Measurements from ENCODE around the gene RBP7. TPM values are rescaled to one million over a fixed set of nuclear protein-coding genes. Genes with fewer than 3 reads are reported as not detected.
"Not testable (repeated sequence)": the region's sequence is repeated elsewhere in the genome, so short reads cannot be mapped to it uniquely, and the experiment has no call there.

Gene RBP7
- total RNA-seq, 2 experiments from 2014 or later: not detected

DNA sequence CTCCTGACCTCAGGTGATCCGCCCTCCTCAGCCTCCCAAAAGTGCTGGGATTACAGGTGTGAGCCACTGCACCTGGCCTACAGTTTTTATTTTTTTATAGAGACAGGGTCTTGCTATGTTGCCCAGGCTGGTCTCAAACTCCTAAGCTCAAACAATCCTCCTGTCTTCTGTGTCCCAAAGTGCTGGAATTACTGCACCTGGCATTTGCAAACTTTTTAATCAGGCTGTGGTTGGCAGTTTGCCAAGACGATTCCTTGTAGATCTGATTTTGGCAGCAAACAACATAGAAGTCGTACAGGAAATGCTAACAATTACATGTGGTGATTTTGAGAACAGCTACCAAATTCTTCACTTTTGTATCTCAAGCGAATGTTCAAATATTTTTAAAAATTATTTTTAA, 10.1 kb downstream of the RBP7 start:
- Mint-ChIP-seq H3K4me3 (no peak overlapping the region), H3K4me1 (no peaks in the 10 kb centered on the region), H3K9me3 (no peaks in the 10 kb centered on the region), H3K27ac (no peak overlapping the region), H3K27me3 (peaks cover 3% of the 10 kb centered on the region), H3K36me3 (ENCODE audit: low read depth) (no peaks in the 10 kb centered on the region)
- ChIA-PET POLR2A (no interaction called here), CTCF (no interaction called here)
- DNase-seq: no peak

- peaks cover 2% of the 10 kb centered on the region for H3K4me1 Mint-ChIP-seq
- H3K27ac Mint-ChIP-seq: no peak overlapping the region
- no peak for DNase-seq
- no peak overlapping the region for H3K4me3 Mint-ChIP-seq
- ChIA-PET POLR2A (no interaction called here), CTCF (interaction anchor here (0.6 to 1.0 kb wide), 2 partner anchors 9 to 11 kb away, joined by 3 to 4 read pairs; no protein-coding TSS in a partner anchor)
- H3K27me3 Mint-ChIP-seq: peaks cover 2% of the 10 kb centered on the region
- H3K36me3 Mint-ChIP-seq (ENCODE audit: low read depth): no peaks in the 10 kb centered on the region
- no peaks in the 10 kb centered on the region for H3K9me3 Mint-ChIP-seq
Observed at GRCh38 chr1:10014016-10014415, 17.0 kb downstream of the RBP7 start.

DNA sequence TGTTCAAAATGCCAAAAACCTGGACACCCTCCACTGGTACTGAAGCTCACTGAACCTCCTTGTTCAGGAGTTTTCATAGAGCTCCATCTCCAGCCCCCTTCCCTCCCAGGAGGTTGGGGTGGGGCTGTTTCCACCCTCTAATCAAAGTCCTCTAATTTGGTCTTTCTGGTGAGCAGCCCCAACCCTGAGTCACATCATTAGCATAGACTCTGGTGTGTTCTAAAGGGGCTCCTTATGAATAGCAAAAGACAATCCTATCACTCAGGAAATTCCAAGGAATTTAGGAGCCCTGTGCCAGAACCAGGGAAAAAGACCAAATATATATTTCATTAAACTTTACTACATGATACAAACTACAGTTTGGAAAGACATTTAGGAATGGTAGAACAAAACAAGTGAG, 22.5 kb downstream of the RBP7 start:
- no peaks in the 10 kb centered on the region for H3K9me3 Mint-ChIP-seq
- H3K4me3 Mint-ChIP-seq: no peak overlapping the region
- H3K4me1 Mint-ChIP-seq: peaks cover 2% of the 10 kb centered on the region
- POLR2A ChIA-PET: no interaction called here
- H3K27ac Mint-ChIP-seq: no peak overlapping the region
- H3K36me3 Mint-ChIP-seq (ENCODE audit: low read depth): no peaks in the 10 kb centered on the region
- CTCF ChIA-PET: no interaction called here
- DNase-seq: no peak
- H3K27me3 Mint-ChIP-seq: peaks cover 2% of the 10 kb centered on the region

DNA sequence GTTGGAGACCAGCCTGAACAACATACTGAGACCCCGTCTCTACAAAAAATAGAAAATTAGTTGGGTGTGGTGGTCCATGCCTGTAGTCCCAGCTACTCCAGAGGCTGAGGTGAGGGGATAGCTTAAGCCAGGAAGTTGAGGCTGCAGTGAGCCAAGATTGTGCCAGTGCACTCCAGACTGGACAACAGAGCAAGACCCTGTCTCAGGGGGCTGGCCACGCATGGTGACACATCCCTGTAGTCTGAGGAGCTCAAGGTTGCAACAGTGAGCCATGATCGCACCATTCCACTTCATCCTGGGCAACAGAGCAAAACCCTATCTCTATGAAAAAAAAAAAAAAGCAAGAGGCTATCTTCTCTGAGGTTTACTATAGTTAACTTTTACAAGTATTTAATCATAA, 23.1 kb downstream of the RBP7 start:
- Mint-ChIP-seq H3K9me3 (no peaks in the 10 kb centered on the region), H3K4me3 (no peak overlapping the region), H3K27me3 (peaks cover 2% of the 10 kb centered on the region)

GRCh38 chr1:10020678-10021077, 23.6 kb downstream of the RBP7 start:
- DNase-seq; H3K4me3 Mint-ChIP-seq; H3K27me3 Mint-ChIP-seq; H3K36me3 Mint-ChIP-seq (ENCODE audit: low read depth); H3K27ac Mint-ChIP-seq; H3K9me3 Mint-ChIP-seq; H3K4me1 Mint-ChIP-seq; POLR2A ChIA-PET: not testable (repeated sequence)
- CTCF ChIA-PET: interaction anchor here (0.6 kb wide), 2 partner anchors 229 to 307 kb away, joined by 3 to 4 read pairs; no protein-coding TSS in a partner anchor

More for the DNA sequence above, 23.1 kb downstream of the RBP7 start:
- Mint-ChIP-seq H3K36me3 (ENCODE audit: low read depth) (no peaks in the 10 kb centered on the region), H3K27ac (no peak overlapping the region), H3K4me1 (peaks cover 2% of the 10 kb centered on the region)
- no peak for DNase-seq
- CTCF ChIA-PET: no interaction called here
- POLR2A ChIA-PET: no interaction called here

- H3K27ac Mint-ChIP-seq; H3K27me3 Mint-ChIP-seq; H3K4me3 Mint-ChIP-seq; CTCF ChIA-PET; H3K4me1 Mint-ChIP-seq; DNase-seq; H3K36me3 Mint-ChIP-seq (ENCODE audit: low read depth); POLR2A ChIA-PET; H3K9me3 Mint-ChIP-seq: not testable (repeated sequence)
Observed at GRCh38 chr1:10021992-10022391, 25.0 kb downstream of the RBP7 start.

GRCh38 chr1:10022656-10023055, 25.6 kb downstream of the RBP7 start:
- Mint-ChIP-seq H3K27ac (no peak overlapping the region), H3K36me3 (ENCODE audit: low read depth) (no peaks in the 10 kb centered on the region), H3K4me1 (peaks cover 2% of the 10 kb centered on the region), H3K9me3 (no peaks in the 10 kb centered on the region), H3K4me3 (no peak overlapping the region), H3K27me3 (no peaks in the 10 kb centered on the region)
- no peak for DNase-seq
- CTCF ChIA-PET: no interaction called here
- POLR2A ChIA-PET: no interaction called here

DNA sequence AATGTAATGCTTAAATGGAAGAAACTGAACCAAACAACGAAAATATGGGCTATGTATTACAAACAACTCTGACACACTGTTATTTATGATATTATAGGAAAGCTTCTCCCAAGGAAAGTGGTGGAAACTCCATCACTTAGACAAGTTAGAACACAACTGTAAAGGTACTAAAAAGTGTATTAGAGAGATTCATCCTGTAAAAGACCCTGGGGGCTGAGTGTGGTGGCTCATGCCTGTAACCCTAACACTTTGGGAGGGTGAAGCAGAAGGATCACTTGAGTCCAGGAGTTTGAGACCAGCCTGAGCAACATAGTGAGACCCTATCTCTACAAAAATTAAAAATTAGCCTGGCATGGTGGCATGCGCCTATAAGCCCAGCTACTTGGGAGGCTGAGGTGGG, 28.3 kb downstream of the RBP7 start:
- ChIA-PET POLR2A (no interaction called here), CTCF (interaction anchor here (0.7 kb wide), 1 partner anchor 12 kb away, joined by 3 read pairs; no protein-coding TSS in a partner anchor)
- DNase-seq: no peak
- Mint-ChIP-seq H3K27me3 (no peaks in the 10 kb centered on the region), H3K27ac (no peak overlapping the region), H3K4me1 (no peaks in the 10 kb centered on the region), H3K4me3 (no peak overlapping the region), H3K9me3 (no peaks in the 10 kb centered on the region), H3K36me3 (ENCODE audit: low read depth) (no peaks in the 10 kb centered on the region)

GRCh38 chr1:10027027-10027426, 30.0 kb downstream of the RBP7 start:
- Mint-ChIP-seq H3K36me3 (ENCODE audit: low read depth) (no peaks in the 10 kb centered on the region), H3K27ac (no peak overlapping the region), H3K27me3 (no peaks in the 10 kb centered on the region), H3K9me3 (no peaks in the 10 kb centered on the region), H3K4me3 (no peak overlapping the region), H3K4me1 (peaks cover under 1% of the 10 kb centered on the region)
- DNase-seq: no peak
- CTCF ChIA-PET: interaction anchor here (1.0 kb wide), 1 partner anchor 11 kb away, joined by 3 read pairs; no protein-coding TSS in a partner anchor
- POLR2A ChIA-PET: no interaction called here

- H3K9me3 Mint-ChIP-seq; H3K4me3 Mint-ChIP-seq; DNase-seq; H3K36me3 Mint-ChIP-seq (ENCODE audit: low read depth); H3K27me3 Mint-ChIP-seq; POLR2A ChIA-PET; CTCF ChIA-PET; H3K27ac Mint-ChIP-seq: not testable (repeated sequence)
- H3K4me1 Mint-ChIP-seq: peaks cover 11% of the 10 kb centered on the region
Observed at GRCh38 chr1:10028956-10029500, 32.0 kb downstream of the RBP7 start.

GRCh38 chr1:10031461-10031860, 34.4 kb downstream of the RBP7 start:
- ChIA-PET POLR2A (no interaction called here), CTCF (interaction anchor here (1.2 kb wide), 1 partner anchor 121 kb away, joined by 3 read pairs; no protein-coding TSS in a partner anchor)
- Mint-ChIP-seq H3K27ac (no peak overlapping the region), H3K9me3 (no peaks in the 10 kb centered on the region), H3K27me3 (no peaks in the 10 kb centered on the region), H3K4me1 (peaks cover 25% of the 10 kb centered on the region), H3K4me3 (no peak overlapping the region), H3K36me3 (ENCODE audit: low read depth) (peaks cover 1% of the 10 kb centered on the region)
- no peak for DNase-seq

- peak; percentile 97 for DNase-seq
- H3K4me1 Mint-ChIP-seq: peaks cover 25% of the 10 kb centered on the region
- no peaks in the 10 kb centered on the region for H3K9me3 Mint-ChIP-seq
- H3K27ac Mint-ChIP-seq: peak within 1 kb of the TSS; percentile 96
- ChIA-PET CTCF (no interaction called here), POLR2A (interaction anchor here (0.6 kb wide), 1 partner anchor 25 kb away, joined by 9 read pairs; no protein-coding TSS in a partner anchor)
- H3K36me3 Mint-ChIP-seq (ENCODE audit: low read depth): peaks cover 2% of the 10 kb centered on the region
- no peaks in the 10 kb centered on the region for H3K27me3 Mint-ChIP-seq
- peak within 1 kb of the TSS; percentile 97 for H3K4me3 Mint-ChIP-seq
Observed at GRCh38 chr1:10032590-10033358, 35.7 kb downstream of the RBP7 start, which contains the start of gene UBE4B. TSS of gene UBE4B (plus strand) at chr1:10032958. CDS start at chr1:10033671, 713 bp downstream.

DNA sequence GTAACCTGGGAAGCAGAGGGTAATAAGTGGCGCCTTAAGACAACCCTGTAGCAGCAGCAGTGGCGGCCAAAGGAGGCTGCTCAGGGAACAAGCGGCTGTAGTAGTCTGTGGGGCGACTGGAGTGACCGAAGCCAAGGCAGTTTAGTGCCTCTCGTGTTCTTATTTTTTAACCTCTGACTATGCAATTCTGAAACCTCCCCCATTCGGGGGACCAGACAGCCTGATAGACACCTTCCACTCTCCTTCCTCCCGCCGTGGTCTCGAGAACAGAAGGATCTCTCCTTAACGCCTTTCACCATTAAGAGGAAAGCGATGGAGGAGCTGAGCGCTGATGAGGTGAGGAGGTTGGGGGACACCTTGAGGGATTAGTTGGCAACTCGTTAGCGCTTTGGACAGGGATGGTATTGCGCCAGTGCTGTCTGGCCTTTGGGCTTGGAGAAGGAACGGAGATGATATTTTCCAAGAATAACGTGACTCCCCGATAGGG, 36.4 kb downstream of the RBP7 start:
- Mint-ChIP-seq H3K27me3 (no peaks in the 10 kb centered on the region), H3K4me1 (peaks cover 25% of the 10 kb centered on the region), H3K36me3 (ENCODE audit: low read depth) (peaks cover 4% of the 10 kb centered on the region), H3K9me3 (no peaks in the 10 kb centered on the region), H3K27ac (peak overlapping the region; percentile 96), H3K4me3 (peak overlapping the region; percentile 97)
- ChIA-PET CTCF (no interaction called here), POLR2A (no interaction called here)
- DNase-seq: peak; percentile 32
